H1 (cell line): ENCODE data around the gene HDC. TPM values are rescaled to one million over a fixed set of nuclear protein-coding genes. Genes with fewer than 3 reads are reported as not detected.

Experiments used
- CTCF ChIA-PET: fragments of 300-600 bp; sonication (Branson Sonifier 250); formaldehyde crosslinking; loops from one replicate; lab custom pipeline; 2021; ENCODE audit not compliant: partially characterized antibody; lab: Charles Lee
- POLR2A ChIA-PET: fragments of 300-600 bp; sonication (Branson Sonifier 250); formaldehyde crosslinking; loops from one replicate; lab custom pipeline; 2021; ENCODE audit warnings: inconsistent platforms; ENCODE audit not compliant: partially characterized antibody; lab: Charles Lee
- DNase-seq, 2 experiments: peaks; one replicate each; pipeline versions ENCODE4 v3.0.0 to v3.0.0-alpha.2; 2010 to 2022; ENCODE audit warnings: low spot score in 2 of 2, low read depth in 1 of 2, mixed read lengths in 1 of 2
- FAIRE-seq: peaks from 2 replicates; lab custom pipeline; 2011; peaks lifted over from hg19 to GRCh38; lab: Jason Lieb, UNC
- H2AFZ ChIP-seq: 2 replicates; pipeline ENCODE4 v1.8.1; 2012; ENCODE audit warnings: low read length, inconsistent platforms
- H2AK5ac ChIP-seq: 2 replicates; pipeline ENCODE4 v1.6.1; 2013; ENCODE audit warnings: low read depth, low read length
- H2BK120ac ChIP-seq: replicated peaks from 2 replicates; pipeline ENCODE3; 2013; ENCODE audit warnings: low read depth, low read length, inconsistent platforms
- H2BK12ac ChIP-seq: 2 replicates; pipeline ENCODE4 v1.6.1; 2013; ENCODE audit warnings: low read depth, low read length
- H2BK15ac ChIP-seq: 2 replicates; pipeline ENCODE4 v1.6.1; 2013; ENCODE audit warnings: low read length
- H2BK20ac ChIP-seq: 2 replicates; pipeline ENCODE4 v1.6.1; 2013; ENCODE audit warnings: low read length
- H2BK5ac ChIP-seq: 2 replicates; pipeline ENCODE4 v1.6.1; 2013; ENCODE audit warnings: low read depth, low read length
- H3K14ac ChIP-seq: 2 replicates; pipeline ENCODE4 v1.6.1; 2013; ENCODE audit warnings: inconsistent platforms; ENCODE audit not compliant: insufficient read length
- H3K18ac ChIP-seq: 2 replicates; pipeline ENCODE4 v1.6.1; 2013; ENCODE audit warnings: low read length; ENCODE audit errors: extremely low read depth
- H3K23ac ChIP-seq: 2 replicates; pipeline ENCODE4 v1.6.1; 2013; ENCODE audit warnings: inconsistent platforms; ENCODE audit not compliant: insufficient read length
- H3K23me2 ChIP-seq: 2 replicates; pipeline ENCODE4 v1.6.1; 2013; ENCODE audit warnings: low read depth, low read length
- H3K27ac ChIP-seq: 2 replicates; pipeline ENCODE4 v1.6.1; 2011; ENCODE audit warnings: low read depth, low read length, inconsistent platforms
- H3K27me3 ChIP-seq, 4 experiments: replicated peaks in 1 of 4; 1 replicate in 1 of 4; 2 replicates in 3 of 4; pipeline versions ENCODE4 v1.6.1 to v1.8.1; 2011 to 2013; ENCODE audit warnings: low read length in 3 of 4, mild to moderate bottlenecking in 3 of 4, inconsistent platforms in 2 of 4, mixed read lengths in 2 of 4, moderate library complexity in 1 of 4; ENCODE audit not compliant: control insufficient read depth in 3 of 4, insufficient read depth in 3 of 4; ENCODE audit errors: extremely low read depth in 1 of 4
- H3K36me3 ChIP-seq, 4 experiments: 2 replicates each; pipeline versions ENCODE4 v1.6.1 to v1.8.1; 2011 to 2013; ENCODE audit warnings: mild to moderate bottlenecking in 4 of 4, low read length in 3 of 4, moderate library complexity in 2 of 4, control low read depth in 1 of 4, inconsistent platforms in 1 of 4; ENCODE audit not compliant: insufficient read depth in 4 of 4, control insufficient read depth in 2 of 4
- H3K4ac ChIP-seq: replicated peaks from 2 replicates; pipeline ENCODE3; 2013; ENCODE audit warnings: low read length, low read depth, mixed read lengths, inconsistent platforms; ENCODE audit not compliant: insufficient read length
- H3K4me1 ChIP-seq, 4 experiments: replicated peaks in 1 of 4; 1 replicate in 1 of 4; 2 replicates in 3 of 4; pipeline versions ENCODE4 v1.6.1 to v1.8.1; 2011 to 2013; ENCODE audit warnings: low read length in 3 of 4, inconsistent platforms in 2 of 4, mixed read lengths in 1 of 4; ENCODE audit not compliant: insufficient read depth in 4 of 4, control insufficient read depth in 3 of 4
- H3K4me2 ChIP-seq, 2 experiments: 2 replicates each; pipeline versions ENCODE4 v1.6.1 to v1.8.1; 2011 to 2013; ENCODE audit warnings: low read depth in 2 of 2, low read length in 2 of 2, control low read depth in 1 of 2, inconsistent platforms in 1 of 2, mild to moderate bottlenecking in 1 of 2; ENCODE audit not compliant: insufficient read depth in 1 of 2
- H3K4me3 ChIP-seq, 4 experiments: fragments of 200-600, 300-600 bp in 1 of 4; sonication (generic), shearing (Covaris generic), sonication (Bioruptor Twin) in 1 of 4; 2 replicates each; pipeline versions ENCODE4 v1.5.1 to v1.8.1; 2011 to 2016; ENCODE audit warnings: low read length in 4 of 4, low read depth in 3 of 4, control low read depth in 2 of 4, inconsistent platforms in 2 of 4, mild to moderate bottlenecking in 2 of 4, mixed read lengths in 1 of 4, moderate library complexity in 1 of 4; ENCODE audit not compliant: insufficient read depth in 2 of 4; ENCODE audit errors: extremely low read depth in 1 of 4
- H3K56ac ChIP-seq: replicated peaks from 2 replicates; pipeline ENCODE3; 2013; ENCODE audit warnings: low read depth, mild to moderate bottlenecking, mixed read lengths, low read length, inconsistent platforms; ENCODE audit not compliant: insufficient read length
- H3K79me1 ChIP-seq: 2 replicates; pipeline ENCODE4 v1.6.1; 2013; ENCODE audit warnings: low read depth, low read length, control low read depth
- H3K79me2 ChIP-seq, 2 experiments: 2 replicates each; pipeline versions ENCODE4 v1.6.1 to v1.8.1; 2012 to 2013; ENCODE audit warnings: low read length in 2 of 2, mild to moderate bottlenecking in 2 of 2, inconsistent platforms in 1 of 2; ENCODE audit not compliant: insufficient read depth in 2 of 2, control insufficient read depth in 1 of 2
- H3K9ac ChIP-seq, 4 experiments: replicated peaks in 1 of 4; 1 replicate in 1 of 4; 2 replicates in 3 of 4; pipeline versions ENCODE4 v1.6.1 to v1.8.1; 2011 to 2013; ENCODE audit warnings: low read depth in 3 of 4, low read length in 3 of 4, control low read depth in 2 of 4, mild to moderate bottlenecking in 2 of 4, moderate library complexity in 2 of 4, inconsistent platforms in 1 of 4; ENCODE audit errors: extremely low read depth in 1 of 4
- H3K9me3 ChIP-seq, 2 experiments: 2 replicates each; pipeline versions ENCODE4 v1.6.1 to v1.8.1; 2012 to 2013; ENCODE audit warnings: mild to moderate bottlenecking in 2 of 2, moderate library complexity in 2 of 2, control low read depth in 1 of 2, inconsistent platforms in 1 of 2, low read depth in 1 of 2, low read length in 1 of 2, mixed read lengths in 1 of 2; ENCODE audit not compliant: insufficient read depth in 2 of 2
- H4K20me1 ChIP-seq, 2 experiments: replicated peaks in 1 of 2; 2 replicates each; pipeline versions ENCODE3 to v1.8.1; 2011 to 2013; ENCODE audit warnings: inconsistent platforms in 2 of 2, low read length in 2 of 2, mild to moderate bottlenecking in 1 of 2; ENCODE audit not compliant: insufficient read depth in 2 of 2, control insufficient read depth in 1 of 2
- H4K5ac ChIP-seq: 2 replicates; pipeline ENCODE4 v1.6.1; 2013; ENCODE audit warnings: low read length, low read depth, mixed read lengths, inconsistent platforms; ENCODE audit not compliant: insufficient read length
- H4K8ac ChIP-seq: 2 replicates; pipeline ENCODE4 v1.8.0; 2013; ENCODE audit warnings: mild to moderate bottlenecking, moderate library complexity, low read length, inconsistent platforms; ENCODE audit not compliant: insufficient read depth; ENCODE audit errors: extremely low read depth
- H4K91ac ChIP-seq: replicated peaks from 2 replicates; pipeline ENCODE3; 2013; ENCODE audit warnings: low read length, mixed read lengths, inconsistent platforms; ENCODE audit not compliant: insufficient read length
- ATF3 ChIP-seq: IDR thresholded peaks from 2 replicates; pipeline ENCODE4 v1.6.1; 2011; ENCODE audit warnings: low read depth, mild to moderate bottlenecking, low read length; ENCODE audit not compliant: insufficient read depth
- BCL11A ChIP-seq, 2 experiments: IDR thresholded peaks; one replicate each; pipeline ENCODE4 v1.6.1; 2011; ENCODE audit warnings: low read depth in 2 of 2, low read length in 2 of 2, mild to moderate bottlenecking in 2 of 2
- BRCA1 ChIP-seq: IDR thresholded peaks from 2 replicates; pipeline ENCODE4 v1.6.1; 2012; ENCODE audit warnings: low read depth, low read length, improper control_type of control experiment
- CEBPB ChIP-seq: IDR thresholded peaks from 2 replicates; pipeline ENCODE4 v1.6.1; 2012; ENCODE audit warnings: low read depth, low read length
- CHD1 ChIP-seq: IDR thresholded peaks from 2 replicates; pipeline ENCODE4 v1.6.1; 2012; ENCODE audit warnings: low read depth, low read length, improper control_type of control experiment
- CREB1 ChIP-seq: IDR thresholded peaks from 2 replicates; pipeline ENCODE4 v1.6.1; 2012; ENCODE audit warnings: inconsistent platforms
- CTBP2 ChIP-seq: IDR thresholded peaks from 2 replicates; pipeline ENCODE4 v1.7.0; 2011; ENCODE audit warnings: borderline replicate concordance, mild to moderate bottlenecking, moderate library complexity, mixed read lengths, low read length; ENCODE audit not compliant: insufficient read depth, insufficient read length
- EGR1 ChIP-seq: IDR thresholded peaks from 2 replicates; pipeline ENCODE4 v1.6.1; 2011; ENCODE audit warnings: low read depth, low read length, borderline replicate concordance
- FOSL1 ChIP-seq: IDR thresholded peaks from 2 replicates; pipeline ENCODE4 v1.6.1; 2011; ENCODE audit warnings: mild to moderate bottlenecking, low read depth, low read length, moderate library complexity; ENCODE audit not compliant: insufficient read depth
- KDM5A ChIP-seq: fragments of 200-600 bp; IDR thresholded peaks from 2 replicates; pipeline ENCODE4 v1.7.1; 2012; ENCODE audit warnings: mild to moderate bottlenecking, low read length, inconsistent platforms, mixed read lengths
- MAFK ChIP-seq: IDR thresholded peaks from 2 replicates; pipeline ENCODE4 v1.6.1; 2012; ENCODE audit warnings: low read depth, mild to moderate bottlenecking, improper control_type of control experiment, low read length
- RAD21 ChIP-seq, 2 experiments: IDR thresholded peaks in 1 of 2; conservative IDR thresholded peaks in 1 of 2; 2 replicates each; pipeline ENCODE4 v1.6.1; 2011; ENCODE audit warnings: low read depth in 2 of 2, low read length in 2 of 2, improper control_type of control experiment in 1 of 2, inconsistent platforms in 1 of 2, mild to moderate bottlenecking in 1 of 2, moderate library complexity in 1 of 2
- RFX5 ChIP-seq: IDR thresholded peaks from 2 replicates; pipeline ENCODE4 v1.6.1; 2011; ENCODE audit warnings: low read depth, low read length, improper control_type of control experiment, borderline replicate concordance
- SIRT6 ChIP-seq: IDR thresholded peaks from one replicate; pipeline ENCODE4 v1.7.1; 2012; ENCODE audit warnings: low read length, inconsistent platforms
- SP1 ChIP-seq: IDR thresholded peaks from 2 replicates; pipeline ENCODE4 v1.6.1; 2011; ENCODE audit warnings: low read depth, low read length
- WGBS, 2 experiments: shearing (Covaris generic) in 1 of 2; methylation state at CpG; one replicate each; pipeline versions ENCODE4 v1.1.6 to v1.1.7; 2013 to 2015; ENCODE audit warnings: low lambda C conversion rate in 2 of 2, mixed read lengths in 2 of 2, inconsistent platforms in 1 of 2, low coverage in 1 of 2, missing lambda C conversion rate in 1 of 2; ENCODE audit not compliant: insufficient replicate concordance in 2 of 2, insufficient coverage in 1 of 2, insufficient read length in 1 of 2; ENCODE audit errors: extremely low coverage in 1 of 2, missing lambda C conversion rate in 1 of 2; 5-methylcytosine and 5-hydroxymethylcytosine counted together
- polyA plus RNA-seq, 7 experiments: library from polyadenylated mRNA; depleted of rRNA in 3 of 7; stranded (reverse) in 5 of 7; unstranded in 2 of 7; fragments of >200 nt in 5 of 7; fragments of 200-250 nt in 2 of 7; gene quantifications; 1 replicate in 5 of 7; 2 replicates in 1 of 7; 4 replicates in 1 of 7; pipeline versions ENCODE4 v1.2.1 to v1.2.3, GENCODE V29; 2011 to 2013; ENCODE audit warnings: missing spikeins in 2 of 7, mixed read lengths in 2 of 7
- total RNA-seq: library from RNA; stranded (reverse); fragmentation: NEBNext Ultra II Directional; extraction: Animal tissue kit (Norgen Biotek cat#: 25700); gene quantifications from 2 replicates; pipeline ENCODE4 v1.2.1, GENCODE V29; 2021

The HDC gene
- total and polyA plus RNA-seq, 2 of the 8 experiments (the other 6 are each of a cell fraction or from before 2014, with no cell fraction given) = 0.20 to 0.22 TPM

DNA sequence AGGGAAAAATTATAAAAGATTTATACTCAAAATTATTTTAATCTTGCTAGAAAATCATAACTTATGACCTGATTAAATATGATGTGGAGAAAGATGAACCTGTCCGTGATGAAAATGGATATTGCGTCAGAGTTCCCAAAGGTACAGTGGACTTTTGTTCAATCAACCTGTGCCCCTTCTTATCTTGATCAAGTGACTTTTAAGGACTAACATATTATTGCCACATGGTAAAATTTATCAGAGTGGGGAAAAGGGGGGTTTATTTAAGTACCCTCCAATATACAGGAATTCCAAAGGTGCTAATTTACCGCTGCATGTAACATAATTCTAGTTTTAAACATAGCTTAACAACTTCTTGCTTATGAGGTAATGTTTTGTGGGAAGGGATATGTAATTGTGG, 39.6 kb downstream of the HDC start:
- Histone ChIP-seq H4K91ac (no peak overlapping the region), H3K56ac (no peak overlapping the region), H4K5ac (no peak overlapping the region), H2BK15ac (no peak overlapping the region), H3K4me1 (no peaks in the 10 kb centered on the region), H3K79me2 (no peaks in the 10 kb centered on the region; a peak in 1 of 4 replicates), H3K9ac (no peak overlapping the region), H3K79me1 (no peaks in the 10 kb centered on the region), H4K20me1 (no peaks in the 10 kb centered on the region), H3K18ac (no peak overlapping the region), H2AFZ (no peak overlapping the region), H2AK5ac (no peak overlapping the region), H3K4me2 (no peak overlapping the region), H3K27me3 (no peaks in the 10 kb centered on the region), H2BK20ac (no peak overlapping the region), H2BK120ac (no peak overlapping the region), H3K4me3 (no peak overlapping the region), H3K27ac (no peak overlapping the region), H3K23ac (no peak overlapping the region), H3K23me2 (no peaks in the 10 kb centered on the region), H3K9me3 (no peaks in the 10 kb centered on the region), H2BK12ac (no peak overlapping the region), H3K14ac (no peak overlapping the region), H4K8ac (no peak overlapping the region), H3K4ac (no peak overlapping the region), H3K36me3 (peaks cover 0 to 3% (median 0%) of the 10 kb centered on the region in 4 experiments; a peak in 2 of 8 replicates), H2BK5ac (no peak overlapping the region)
- DNase-seq (no peak), FAIRE-seq (no peak)
- WGBS, 2 experiments = 92% methylated on average over 3 of the region's 3 CpGs; no CpG with 5 or more reads in 1 of the 2 experiments
- ChIA-PET CTCF (interaction anchor here (0.6 kb wide), 1 partner anchor 9 kb away, joined by 3 read pairs; no protein-coding TSS in a partner anchor), POLR2A (no interaction called here)
- TF ChIP-seq RAD21 (IDR thresholded peaks at IDR 0.05 in 1 of 2, conservative IDR thresholded peaks at IDR 0.05 in 1 of 2; ENCODE audit: low read depth in 2 of 2, low read length in 2 of 2) (no peak), CHD1 (no peak), CREB1 (no peak), EGR1 (no peak), BCL11A (IDR thresholded peaks at IDR 0.05; ENCODE audit: low read depth in 2 of 2, low read length in 2 of 2) (no peak), SIRT6 (no peak), ATF3 (no peak), BRCA1 (no peak), MAFK (no peak), FOSL1 (no peak), KDM5A (no peak), CEBPB (no peak), RFX5 (no peak), CTBP2 (no peak), SP1 (no peak)
